B cell (primary cell): ENCODE measurements around the gene CMPK1. TPM values are rescaled to one million over a fixed set of nuclear protein-coding genes. Genes with fewer than 3 reads are reported as not detected.

ENCODE experiments used
- ATAC-seq: fragments of 200-7000 bp; cut with Tn5 transposase; one replicate; pipeline ENCODE4 v1.10.0; 2021; ENCODE audit warnings: low read depth, mild to moderate bottlenecking, moderate number of reproducible peaks, moderate library complexity
- CTCF ChIA-PET: fragments of 350-600 bp; sonication (Branson Sonifier 250); formaldehyde crosslinking; loops from one replicate; lab custom pipeline; 2021; ENCODE audit warnings: antibody characterized with exemption, inconsistent platforms; lab: Charles Lee
- POLR2A ChIA-PET: fragments of 350-600 bp; sonication (Branson Sonifier 250); formaldehyde crosslinking; loops from one replicate; lab custom pipeline; 2021; ENCODE audit warnings: antibody characterized with exemption; lab: Charles Lee
- DNase-seq: peaks from one replicate; pipeline ENCODE4 v3.0.0; 2013
- H2AFZ ChIP-seq: 2 replicates; pipeline ENCODE4 v1.6.1; 2012; ENCODE audit warnings: mild to moderate bottlenecking, low read depth, low read length; ENCODE audit not compliant: insufficient read depth, poor library complexity, severe bottlenecking
- H3K27ac ChIP-seq, 2 donors: 1 replicate in 1 of 2; 2 replicates in 1 of 2; pipeline ENCODE4 v1.5.1; 2012 to 2013; ENCODE audit warnings: low read length in 2 of 2, mild to moderate bottlenecking in 2 of 2, moderate library complexity in 1 of 2
- H3K27me3 ChIP-seq, 4 experiments: fragments of 200-600 bp in 1 of 4; sonication (generic) in 1 of 4; replicated peaks in 1 of 4; 1 replicate in 2 of 4; 2 replicates in 2 of 4; pipeline versions ENCODE4 v1.6.1 to v1.7.0; 2013 to 2016; ENCODE audit warnings: low read length in 3 of 4, mild to moderate bottlenecking in 2 of 4, mixed read lengths in 1 of 4, moderate library complexity in 1 of 4; ENCODE audit not compliant: insufficient read depth in 4 of 4, control insufficient read depth in 3 of 4; ENCODE audit errors: control extremely low read depth in 1 of 4
- H3K36me3 ChIP-seq, 2 experiments: replicated peaks in 1 of 2; 1 replicate in 1 of 2; 2 replicates in 1 of 2; pipeline versions ENCODE4 v1.6.1 to v1.7.1; 2013; ENCODE audit warnings: low read length in 1 of 2; ENCODE audit not compliant: insufficient read depth in 2 of 2, control insufficient read depth in 1 of 2; ENCODE audit errors: control extremely low read depth in 1 of 2, extremely low read depth in 1 of 2
- H3K4me1 ChIP-seq, 2 donors: fragments of 200-600 bp in 1 of 2; sonication (generic) in 1 of 2; 1 replicate in 1 of 2; 2 replicates in 1 of 2; pipeline versions ENCODE4 v1.5.1 to v1.6.1; 2013 to 2017; ENCODE audit warnings: low read length in 2 of 2; ENCODE audit not compliant: control insufficient read depth in 2 of 2, insufficient read depth in 2 of 2
- H3K4me2 ChIP-seq: replicated peaks from 2 replicates; pipeline ENCODE3; 2012; ENCODE audit warnings: mild to moderate bottlenecking, low read depth, low read length; ENCODE audit not compliant: poor library complexity, severe bottlenecking
- H3K4me3 ChIP-seq, 5 experiments: fragments of 200-600 bp in 1 of 5; sonication (generic) in 1 of 5; 1 replicate in 3 of 5; 2 replicates in 2 of 5; pipeline versions ENCODE4 v1.5.1 to v1.7.0; 2011 to 2016; ENCODE audit warnings: low read length in 4 of 5, mild to moderate bottlenecking in 4 of 5, low read depth in 2 of 5, control low read depth in 1 of 5, moderate library complexity in 1 of 5; ENCODE audit not compliant: insufficient read depth in 1 of 5; ENCODE audit errors: control extremely low read depth in 1 of 5, extremely low read depth in 1 of 5
- H3K79me2 ChIP-seq: fragments of 200-600 bp; sonication (generic); one replicate; pipeline ENCODE4 v1.6.0; 2016; ENCODE audit warnings: low read length; ENCODE audit not compliant: control insufficient read depth, insufficient read depth
- H3K9ac ChIP-seq: fragments of 200-600 bp; sonication (generic); 2 replicates; pipeline ENCODE4 v1.6.1; 2017; ENCODE audit warnings: mild to moderate bottlenecking, low read length, moderate library complexity
- H3K9me3 ChIP-seq, 3 donors: one replicate each; pipeline versions ENCODE4 v1.6.1 to v1.7.1; 2013; ENCODE audit warnings: low read length in 2 of 3; ENCODE audit not compliant: control insufficient read depth in 2 of 3, insufficient read depth in 1 of 3; ENCODE audit errors: control extremely low read depth in 1 of 3
- H4K20me1 ChIP-seq: 2 replicates; pipeline ENCODE4 v1.6.0; 2012; ENCODE audit warnings: mild to moderate bottlenecking, low read length; ENCODE audit not compliant: insufficient read depth, control insufficient read depth, poor library complexity, severe bottlenecking
- H3K27ac Mint-ChIP-seq: one replicate; pipeline ENCODE4 v1.8.0; 2021; ENCODE audit warnings: mixed read lengths
- H3K27me3 Mint-ChIP-seq: one replicate; pipeline ENCODE4 v1.8.0; 2021; ENCODE audit warnings: mixed read lengths
- H3K4me1 Mint-ChIP-seq: one replicate; pipeline ENCODE4 v1.8.0; 2021; ENCODE audit warnings: mixed read lengths
- H3K4me3 Mint-ChIP-seq: one replicate; pipeline ENCODE4 v1.8.0; 2021; ENCODE audit warnings: mixed read lengths
- H3K9me3 Mint-ChIP-seq: one replicate; pipeline ENCODE4 v1.8.0; 2022; ENCODE audit warnings: mixed read lengths; ENCODE audit not compliant: insufficient read depth
- CTCF ChIP-seq: fragments of 200-600 bp; IDR thresholded peaks from one replicate; pipeline ENCODE4 v1.8.0; 2022; ENCODE audit warnings: antibody characterized with exemption, mild to moderate bottlenecking
- EZH2 ChIP-seq: IDR thresholded peaks from 2 replicates; pipeline ENCODE4 v1.6.1; 2012; ENCODE audit warnings: borderline replicate concordance, low read depth, mild to moderate bottlenecking, moderate library complexity, low read length; ENCODE audit not compliant: insufficient read depth, poor library complexity, severe bottlenecking
- WGBS: methylation state at CpG from one replicate; pipeline ENCODE4 v1.1.5; 2013; ENCODE audit warnings: missing lambda C conversion rate; ENCODE audit not compliant: insufficient coverage; 5-methylcytosine and 5-hydroxymethylcytosine counted together
- intact Hi-C: fragments of 100-400 bp; cut with micrococcal nuclease; formaldehyde crosslinking; loops from one replicate; pipeline ENCODE4 v1.10.0; 2022
- polyA plus RNA-seq: library from polyadenylated mRNA; depleted of rRNA; stranded (reverse); fragments of >200 nt; gene quantifications from 2 replicates; pipeline ENCODE4 v1.2.3, GENCODE V29; 2012
- total RNA-seq, 2 donors: library from RNA; stranded (reverse); fragments of 120-200 nt in 1 of 2; gene quantifications; 1 replicate in 1 of 2; 2 replicates in 1 of 2; pipeline versions ENCODE4 v1.2.3 to v1.2.4, GENCODE V29; 2013 to 2022

The CMPK1 gene
- total and polyA plus RNA-seq, 2 donors (not counting 1 experiment from before 2014, with no cell fraction given) = 16.8 to 97.4 TPM

GRCh38 chr1:47378147-47378546 lies 44.6 kb downstream of the CMPK1 start:
- no peaks in the 10 kb centered on the region for H3K4me1 Mint-ChIP-seq
- intact Hi-C loops = no loop called here

GRCh38 chr1:47380699-47381098 lies 47.1 kb downstream of the CMPK1 start:
- no peak overlapping the region for H3K27ac Mint-ChIP-seq
- no peak for DNase-seq
- POLR2A ChIA-PET = no interaction called here
- no peak overlapping the region for H3K4me3 Mint-ChIP-seq
- Histone ChIP-seq H4K20me1 (no peaks in the 10 kb centered on the region), H3K27me3 (no peaks in the 10 kb centered on the region), H3K79me2 (no peaks in the 10 kb centered on the region), H3K36me3 (peaks cover 10% of the 10 kb centered on the region in 2 experiments), H2AFZ (no peak overlapping the region), H3K4me3 (no peak overlapping the region), H3K9me3 (no peaks in the 10 kb centered on the region), H3K4me2 (no peak overlapping the region), H3K27ac (no peak overlapping the region), H3K9ac (no peak overlapping the region), H3K4me1 (no peaks in the 10 kb centered on the region)
- no peaks in the 10 kb centered on the region for H3K9me3 Mint-ChIP-seq
- no peaks in the 10 kb centered on the region for H3K4me1 Mint-ChIP-seq
- TF ChIP-seq CTCF = no peak
- WGBS = no CpG with 5 or more reads among the region's 5 CpGs
- ATAC-seq = no peak
- H3K27me3 Mint-ChIP-seq = no peaks in the 10 kb centered on the region
- CTCF ChIA-PET = no interaction called here
- intact Hi-C loops = no loop called here

More at GRCh38 chr1:47378147-47378546, 44.6 kb downstream of the CMPK1 start:
- ChIA-PET POLR2A (no interaction called here), CTCF (no interaction called here)
- peaks cover 10 to 26% of the 10 kb centered on the region in 2 experiments for H3K36me3 ChIP-seq
- no peak overlapping the region for H3K27ac ChIP-seq
- Mint-ChIP-seq H3K9me3 (no peaks in the 10 kb centered on the region), H3K27me3 (no peaks in the 10 kb centered on the region), H3K27ac (no peak overlapping the region), H3K4me3 (no peak overlapping the region)
- no peaks in the 10 kb centered on the region for H3K9me3 ChIP-seq
- H3K79me2 ChIP-seq = no peaks in the 10 kb centered on the region
- WGBS = no CpG with 5 or more reads among the region's 1 CpG
- H2AFZ ChIP-seq = no peak overlapping the region
- no peaks in the 10 kb centered on the region for H3K4me1 ChIP-seq
- no peak overlapping the region for H3K4me2 ChIP-seq
- no peak overlapping the region for H3K9ac ChIP-seq
- no peak for TF ChIP-seq EZH2
- TF ChIP-seq CTCF = no peak
- H3K27me3 ChIP-seq = no peaks in the 10 kb centered on the region
- no peaks in the 10 kb centered on the region for H4K20me1 ChIP-seq
- no peak for ATAC-seq
- no peak for DNase-seq
- H3K4me3 ChIP-seq = no peak overlapping the region
